Medulla oblongata (tissue), 1 donor: Measurements from ENCODE around the gene SPSB2.
"Not testable (repeated sequence)": the region's sequence is repeated elsewhere in the genome, so short reads cannot be mapped to it uniquely, and the experiment has no call there.

Experiments
- DNase-seq: peaks from one replicate; pipeline ENCODE4 v3.0.0-alpha.2; 2015; ENCODE audit errors: extremely low spot score

The SPSB2 gene

GRCh38 chr12:6873094-6874014 lies at the start of gene SPSB2:
TSS of gene SPSB2 (minus strand) at chr12:6873303. CDS start at chr12:6872901, 402 bp downstream.
- DNase-seq: peak; percentile 95

- no peak for DNase-seq
Observed at GRCh38 chr12:6921996-6922946, 49.2 kb upstream of the SPSB2 start.

GRCh38 chr12:6921539-6921938 lies 48.4 kb upstream of the SPSB2 start:
- DNase-seq: no peak

- no peak for DNase-seq
Observed at GRCh38 chr12:6919588-6919987, 46.5 kb upstream of the SPSB2 start.

- no peak for DNase-seq
Observed at GRCh38 chr12:6917491-6918231, 44.6 kb upstream of the SPSB2 start.

GRCh38 chr12:6916426-6917200 lies 43.5 kb upstream of the SPSB2 start:
- no peak for DNase-seq

GRCh38 chr12:6915789-6916285 lies 42.7 kb upstream of the SPSB2 start:
- DNase-seq: no peak

- DNase-seq: no peak
Observed at GRCh38 chr12:6914947-6915788, 42.1 kb upstream of the SPSB2 start.

- DNase-seq: peak; percentile 83
Observed at GRCh38 chr12:6914246-6914946, 41.3 kb upstream of the SPSB2 start, which contains the start of gene ENO2. TSS of gene ENO2 (plus strand) at chr12:6914580. CDS start at chr12:6915833, 1,253 bp downstream.

GRCh38 chr12:6912164-6912935 lies 39.2 kb upstream of the SPSB2 start:
- no peak for DNase-seq

- no peak for DNase-seq
Observed at GRCh38 chr12:6909421-6910145, 36.5 kb upstream of the SPSB2 start.

GRCh38 chr12:6908141-6908540 lies 35.0 kb upstream of the SPSB2 start:
- DNase-seq: not testable (repeated sequence)

GRCh38 chr12:6905414-6906040 lies 32.4 kb upstream of the SPSB2 start:
- DNase-seq: no peak

GRCh38 chr12:6904280-6905276 lies 31.5 kb upstream of the SPSB2 start, which contains the start of gene LRRC23:
TSS of gene LRRC23 (plus strand) at chr12:6904822. CDS start at chr12:6905634, 812 bp downstream.
- peak; percentile 98 for DNase-seq

- no peak for DNase-seq
Observed at GRCh38 chr12:6903722-6904121, 30.6 kb upstream of the SPSB2 start.

GRCh38 chr12:6902448-6902847 lies 29.3 kb upstream of the SPSB2 start:
- no peak for DNase-seq
